Activated CD8-positive, alpha-beta memory T cell treated with anti-CD3 and anti-CD28 coated beads for 24 hours (primary cell): ENCODE results near the gene GATAD2A.

Source experiments
- DNase-seq: peaks from one replicate; pipeline ENCODE4 v3.0.0-alpha.2; 2020

Gene GATAD2A

GRCh38 chr19:19422156-19422555 lies 16.7 kb downstream of the GATAD2A start:
- DNase-seq: no peak

DNA sequence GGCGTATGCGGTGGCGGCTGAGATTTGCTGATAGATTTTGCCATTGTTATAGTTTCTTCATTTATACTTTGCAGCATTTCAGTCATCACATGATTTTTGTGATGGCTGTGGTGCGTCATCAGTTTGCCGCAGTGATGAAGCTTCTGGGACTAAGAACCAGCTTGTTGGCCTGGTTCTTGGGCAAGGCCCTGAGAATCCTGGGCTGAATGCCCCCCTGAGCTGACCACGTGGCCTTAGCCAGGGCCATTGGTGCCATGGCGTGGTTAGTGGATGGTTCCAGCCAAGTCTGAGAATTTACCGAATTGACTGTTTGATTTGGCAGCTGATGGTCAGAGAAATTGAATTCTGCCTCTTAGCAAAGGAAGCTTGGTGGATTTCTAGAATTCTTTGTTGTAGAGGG lies 17.8 kb downstream of the GATAD2A start:
- DNase-seq: no peak

- DNase-seq: no peak
Observed at GRCh38 chr19:19425170-19425875, 19.8 kb downstream of the GATAD2A start.

DNA sequence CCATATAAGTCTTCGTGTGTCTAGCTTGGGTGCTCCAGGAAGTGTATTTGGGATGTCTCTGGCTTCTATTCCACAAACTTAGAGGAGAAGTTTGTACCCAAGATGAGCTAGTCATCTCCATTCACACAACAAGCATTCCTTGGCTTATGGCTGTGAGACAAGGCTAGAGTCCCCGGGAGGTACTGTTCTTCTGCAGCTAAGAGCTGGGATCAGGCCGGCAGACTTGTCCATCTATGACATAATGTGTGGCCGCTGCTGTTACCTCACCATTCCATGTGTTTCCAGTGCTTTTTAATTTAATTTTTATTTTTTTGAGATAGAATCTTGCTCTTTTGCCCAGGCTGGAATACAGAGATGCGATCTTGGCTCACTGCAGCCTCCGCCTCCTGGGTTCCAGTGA lies 20.7 kb downstream of the GATAD2A start:
- no peak for DNase-seq

GRCh38 chr19:19426799-19427198 lies 21.3 kb downstream of the GATAD2A start:
- DNase-seq: no peak

DNA sequence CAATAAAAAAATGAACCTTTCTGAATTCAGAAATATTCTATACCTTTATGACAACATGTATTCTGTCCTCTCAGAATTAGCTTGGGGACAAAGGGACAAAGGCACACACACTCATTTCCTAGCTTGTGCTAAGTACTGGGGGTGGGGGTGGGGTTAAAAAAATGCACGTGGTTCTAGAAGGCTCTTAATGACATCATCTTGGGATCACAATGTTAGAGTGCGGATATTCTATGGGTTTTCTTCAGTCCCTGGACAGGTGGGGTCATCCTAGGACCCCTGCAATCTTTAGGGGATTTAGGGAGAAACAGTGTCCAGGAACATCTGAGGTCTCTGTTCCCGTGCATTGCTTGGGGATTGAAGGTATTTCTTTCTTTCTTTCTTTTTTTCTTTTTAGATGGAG lies 21.8 kb downstream of the GATAD2A start:
- DNase-seq: no peak

- DNase-seq: no peak
Observed at GRCh38 chr19:19427944-19428343, 22.5 kb downstream of the GATAD2A start.

DNA sequence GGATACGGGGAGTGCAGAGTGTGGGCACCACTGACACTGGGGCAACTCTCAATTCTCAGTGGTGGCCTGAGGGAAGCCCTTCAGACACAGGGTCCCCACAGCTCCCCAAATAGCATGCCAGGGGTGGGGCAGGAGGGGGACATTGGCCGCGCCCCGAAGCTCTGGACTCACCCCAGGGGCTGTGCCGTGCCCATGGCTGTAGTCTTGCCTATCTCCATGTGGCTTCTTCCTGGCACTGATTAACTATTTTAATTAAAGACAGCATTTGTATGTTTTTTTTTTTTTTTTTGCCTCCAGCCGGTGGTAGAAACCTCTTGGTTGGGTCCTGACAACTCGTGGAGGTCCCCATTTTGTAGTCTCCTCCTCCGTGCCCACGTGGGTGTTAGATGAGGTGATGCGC lies 23.3 kb downstream of the GATAD2A start:
- no peak for DNase-seq

GRCh38 chr19:19429361-19429760 lies 23.9 kb downstream of the GATAD2A start:
- no peak for DNase-seq

- DNase-seq: no peak
Observed at GRCh38 chr19:19432732-19433131, 27.3 kb downstream of the GATAD2A start.

DNA sequence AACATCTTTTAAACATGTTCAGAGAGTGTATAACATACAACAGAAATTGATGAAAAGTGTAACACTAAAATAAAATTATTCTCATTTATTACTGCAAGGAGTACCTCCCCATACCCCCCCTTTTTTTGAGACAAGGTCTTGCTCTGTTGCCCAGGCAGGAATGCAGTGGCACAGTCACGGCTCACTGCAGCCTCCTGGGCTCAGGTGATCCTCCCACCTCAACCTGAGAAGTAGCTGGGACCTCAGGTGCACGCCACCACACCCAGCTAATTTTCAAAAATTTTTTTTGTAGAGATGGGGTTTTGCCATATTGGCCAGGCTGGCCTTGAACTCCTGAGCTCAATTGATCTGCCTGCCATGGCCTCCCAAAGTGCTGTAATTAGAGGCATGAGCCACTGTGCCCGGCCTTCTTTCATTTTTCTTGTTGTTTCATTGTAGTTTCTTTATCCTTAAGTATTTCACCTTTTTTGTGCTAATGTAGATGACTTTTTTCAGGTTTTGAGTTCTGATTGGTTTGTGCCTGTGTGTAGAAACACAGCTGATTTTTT lies 28.3 kb downstream of the GATAD2A start:
- DNase-seq: no peak

DNA sequence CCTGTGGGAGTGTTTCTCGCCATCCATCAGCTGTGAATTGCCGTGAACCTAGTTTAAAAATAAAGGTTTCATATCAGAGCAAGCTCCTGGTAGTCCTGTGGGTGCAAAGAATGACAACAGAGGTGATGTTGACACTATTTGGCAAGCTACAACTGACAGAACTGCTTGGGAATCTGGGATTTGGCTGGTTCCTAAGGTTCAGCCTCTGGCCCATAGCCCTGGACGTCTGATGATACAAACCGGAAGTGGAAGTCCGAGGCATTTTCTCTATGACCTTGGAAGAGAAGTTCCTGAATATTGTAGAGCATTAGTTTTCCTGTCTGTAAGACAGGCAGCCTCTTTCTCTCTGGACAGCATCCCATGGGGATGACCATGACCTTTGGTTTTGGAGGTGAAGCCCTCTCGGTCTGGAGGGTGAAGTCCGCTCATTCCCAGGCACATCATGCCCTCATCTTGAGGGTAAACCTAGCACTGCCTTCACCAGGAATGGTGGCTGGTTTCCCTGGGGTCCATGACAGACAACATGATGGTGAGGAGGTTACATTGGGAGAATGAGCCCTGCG lies 29.1 kb downstream of the GATAD2A start:
- no peak for DNase-seq

DNA sequence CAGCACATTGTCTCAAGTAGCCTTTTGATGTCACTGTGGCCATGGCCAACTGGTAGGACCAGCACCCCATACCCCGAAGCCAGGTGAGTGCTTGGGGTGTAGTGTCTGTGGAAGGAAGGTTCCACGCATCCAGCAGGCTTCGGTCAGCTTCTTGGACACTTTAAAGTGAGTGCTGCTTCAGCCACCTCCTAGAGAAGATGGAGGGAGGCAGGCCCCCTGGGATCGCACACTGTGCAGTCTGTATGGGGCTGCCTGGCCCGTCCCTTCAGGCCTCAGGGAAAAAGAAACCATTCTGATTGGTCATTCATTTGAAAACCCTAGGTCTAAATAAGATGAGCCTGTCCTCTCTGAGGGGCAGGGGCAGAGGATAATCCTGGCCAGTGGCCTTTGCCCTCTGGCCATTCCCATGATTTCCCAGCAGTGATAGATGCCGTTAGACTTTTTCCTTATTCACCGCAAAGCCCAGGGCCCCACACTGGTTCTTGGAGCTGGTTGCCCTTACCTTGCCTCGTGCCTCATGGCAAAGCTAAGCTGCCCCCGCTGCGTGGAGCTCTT lies 30.7 kb downstream of the GATAD2A start:
- no peak for DNase-seq

GRCh38 chr19:19438366-19439175 lies 33.1 kb downstream of the GATAD2A start:
- no peak for DNase-seq

DNA sequence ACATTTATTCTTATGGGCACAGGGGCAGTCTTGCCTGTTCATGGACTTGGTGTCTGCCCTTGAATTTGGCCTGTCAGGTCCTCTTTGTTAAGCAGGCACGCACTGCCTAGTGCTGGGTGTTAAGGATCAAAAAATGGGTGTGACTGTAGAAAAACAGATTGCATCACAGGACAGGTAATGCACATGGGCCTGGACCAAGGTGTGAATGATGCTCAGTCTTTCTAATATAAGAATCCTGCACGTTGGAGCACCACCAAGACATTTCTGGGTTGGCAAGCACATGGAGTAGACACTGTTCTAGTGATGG lies 33.7 kb downstream of the GATAD2A start:
- DNase-seq: no peak

DNA sequence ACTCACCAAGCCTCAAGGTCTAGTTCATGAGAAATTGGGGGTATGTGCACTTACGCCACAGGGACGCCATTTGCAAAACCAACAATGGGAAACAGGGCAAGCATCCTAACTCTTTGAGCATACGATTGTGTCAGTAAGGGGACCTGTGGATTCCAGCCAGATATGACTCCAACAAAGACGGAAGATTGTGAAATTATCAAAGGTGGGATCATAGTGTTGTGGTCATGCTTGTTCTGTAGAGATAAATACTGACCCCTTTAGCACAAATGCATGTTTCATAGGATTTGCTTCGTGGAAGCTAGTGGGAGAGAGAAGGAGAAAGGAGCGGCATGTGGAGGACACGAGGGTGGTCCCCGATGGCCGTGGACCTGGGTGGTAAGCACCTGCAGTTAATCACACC lies 37.8 kb downstream of the GATAD2A start:
- no peak for DNase-seq

GRCh38 chr19:19443902-19444680 lies 38.6 kb downstream of the GATAD2A start:
- DNase-seq: no peak

- DNase-seq: no peak
Observed at GRCh38 chr19:19444681-19445155, 39.2 kb downstream of the GATAD2A start.

DNA sequence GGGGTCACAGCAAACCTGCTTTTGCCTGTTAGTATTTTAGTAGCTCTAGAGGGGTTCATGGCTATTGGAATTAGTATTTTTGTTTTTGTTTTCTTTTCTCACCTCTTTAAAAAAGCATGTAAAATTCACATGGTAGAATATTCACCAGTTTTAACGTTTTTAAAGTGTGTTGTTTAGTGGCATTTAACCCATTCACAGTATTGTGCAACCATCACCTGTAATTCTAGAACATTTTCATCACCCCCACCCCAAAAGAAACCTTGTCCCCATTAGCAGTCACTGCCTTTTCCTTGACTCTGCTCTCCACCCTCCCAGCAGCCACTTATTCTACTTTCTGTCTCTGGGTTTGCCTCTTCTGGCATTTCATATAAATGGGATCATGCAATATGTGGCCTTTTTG lies 39.8 kb downstream of the GATAD2A start:
- no peak for DNase-seq

DNA sequence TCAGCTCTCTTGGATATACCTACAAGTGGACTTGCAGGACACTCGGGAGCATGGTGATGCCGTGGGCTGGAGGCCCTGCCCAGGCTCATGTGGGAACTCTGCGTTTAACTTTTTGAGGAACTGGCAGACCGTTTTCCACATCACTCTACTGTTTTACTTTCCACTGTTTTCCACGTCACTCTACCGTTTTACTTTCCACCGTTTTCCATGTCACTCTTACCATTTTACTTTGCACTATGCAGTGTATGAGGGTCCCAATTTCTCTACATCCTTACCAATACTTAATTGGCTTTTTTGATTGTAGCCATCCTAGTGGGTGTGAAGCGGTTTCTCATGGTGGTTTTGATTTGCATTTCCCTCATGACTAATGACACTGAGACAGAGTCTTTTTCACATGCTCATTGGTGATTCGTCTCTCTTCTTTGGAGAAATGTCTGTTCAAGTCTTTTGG lies 40.5 kb downstream of the GATAD2A start:
- no peak for DNase-seq

GRCh38 chr19:19446655-19447437 lies 41.4 kb downstream of the GATAD2A start:
- no peak for DNase-seq
